ENCODE data around the gene RCSD1.

DNA sequence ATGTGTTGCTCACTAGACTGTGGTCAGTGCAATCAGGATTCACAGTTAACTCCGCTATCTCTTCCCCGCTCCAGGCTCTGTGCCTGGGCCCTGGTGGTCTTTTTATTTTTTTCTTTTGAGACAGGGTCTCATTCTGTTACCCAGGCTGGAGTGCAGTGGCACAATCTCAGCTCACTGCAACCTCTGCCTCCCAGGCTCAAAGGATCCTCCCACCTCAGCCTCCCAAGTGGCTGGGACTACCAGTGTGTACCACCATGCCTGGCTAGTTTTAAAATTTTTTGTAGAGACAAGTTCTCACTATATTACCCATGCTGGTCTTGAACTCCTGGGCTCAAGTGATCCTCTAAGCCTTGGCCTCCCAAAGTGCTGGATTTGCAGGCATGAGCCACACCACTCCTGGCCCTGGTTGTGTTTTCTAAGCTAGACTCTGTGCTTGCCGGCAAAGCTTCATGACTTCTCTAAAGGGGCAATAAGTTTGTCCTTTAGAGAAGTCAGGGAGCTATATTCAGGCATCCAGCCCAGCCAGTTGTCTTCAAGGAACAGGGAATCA is 1.4 kb downstream of the RCSD1 start:
- no peak for TF ChIP-seq TAF1 (IDR thresholded peaks at IDR 0.05; ENCODE audit: borderline replicate concordance, low read depth, low read length)
- TF ChIP-seq POLR2A (IDR thresholded peaks at IDR 0.05; ENCODE audit: low read depth, low read length) = no peak

All from GM12892 (cell line).